ENCODE results near the gene TTC4. TPM values are rescaled to one million over a fixed set of nuclear protein-coding genes. Genes with fewer than 3 reads are reported as not detected.
A peak's percentile ranks its signal among the peaks of the same experiment; 100 is the strongest.

TTC4 gene
- total RNA-seq, 1 experiment from 2014 or later: 30.8 TPM

- Histone ChIP-seq H3K18ac (ENCODE audit: insufficient read length, low read depth, low read length) (no peak overlapping the region), H3K27me3 (ENCODE audit: insufficient read depth, low read length) (no peaks in the 10 kb centered on the region), H3T11ph (ENCODE audit: low read length) (no peak overlapping the region), H4K8ac (replicated peaks; ENCODE audit: insufficient read length, low read depth, low read length) (no peak overlapping the region), H3K79me2 (ENCODE audit: insufficient read depth, low read length) (no peaks in the 10 kb centered on the region), H3K9me3 (ENCODE audit: control insufficient read depth, low read depth, low read length) (no peaks in the 10 kb centered on the region), H4K91ac (ENCODE audit: insufficient read length, low read depth, low read length) (no peak overlapping the region), H3K4me1 (ENCODE audit: insufficient read depth, low read length) (no peaks in the 10 kb centered on the region), H3K9ac (ENCODE audit: extremely low read depth, insufficient read length, low read length) (no peak overlapping the region), H3K27ac (ENCODE audit: insufficient read length, low read depth, low read length) (no peak overlapping the region), H3K23ac (ENCODE audit: insufficient read length, low read depth, low read length) (no peak overlapping the region), H3K14ac (ENCODE audit: insufficient read depth, low read length) (no peak overlapping the region), H4K20me1 (ENCODE audit: control insufficient read depth, insufficient read depth, insufficient read length) (peaks cover 3% of the 10 kb centered on the region), H2BK12ac (ENCODE audit: insufficient read length, low read depth, low read length) (no peak overlapping the region), H4K5ac (ENCODE audit: insufficient read length, low read depth, low read length) (no peak overlapping the region), H3K79me1 (ENCODE audit: insufficient read depth, low read depth, low read length, poor library complexity, severe bottlenecking) (no peaks in the 10 kb centered on the region), H2BK120ac (ENCODE audit: low read depth, low read length, poor library complexity, severe bottlenecking) (no peak overlapping the region), H3K23me2 (ENCODE audit: insufficient read length, low read depth, low read length, poor library complexity, severe bottlenecking) (no peaks in the 10 kb centered on the region), H2BK15ac (ENCODE audit: low read depth, low read length) (no peak overlapping the region), H2AFZ (ENCODE audit: low read length) (no peak overlapping the region), H2BK5ac (ENCODE audit: insufficient read length, low read length) (no peak overlapping the region), H3K4ac (ENCODE audit: low read depth, low read length) (no peak overlapping the region), H2BK20ac (ENCODE audit: low read depth, low read length, poor library complexity, severe bottlenecking) (no peak overlapping the region), H3K4me2 (ENCODE audit: insufficient read depth, insufficient read length, low read length) (no peak overlapping the region), H3K56ac (ENCODE audit: insufficient read length, low read depth, low read length) (no peak overlapping the region), H2AK5ac (ENCODE audit: insufficient read length, low read length) (no peak overlapping the region)
- TF ChIP-seq CTCF (conservative IDR thresholded peaks at IDR 0.05): no peak
- Mint-ChIP-seq H3K36me3 (ENCODE audit: insufficient read depth in 1 of 3, low read depth in 3 of 3) (peaks cover 4 to 5% (median 4%) of the 10 kb centered on the region in 3 experiments; a peak in 3 of 7 replicates), H3K9me3 (no peaks in the 10 kb centered on the region), H3K4me1 (peaks cover 15 to 19% of the 10 kb centered on the region in 2 experiments), H3K27me3 (ENCODE audit: low read depth) (peaks cover 2% of the 10 kb centered on the region; the same call in 1 of the 2 replicates), H3K27ac (peak overlapping the region in 1 of 3 experiments; percentile 51; a peak in 1 of 7 replicates), H3K4me3 (no peak overlapping the region; a peak in 1 of 5 replicates)
- DNase-seq: no peak
- whole genome bisulfite sequencing (ENCODE audit: extremely low coverage, insufficient read length, low lambda C conversion rate): no CpG with 5 or more reads among the region's 4 CpGs
Measured at GRCh38 chr1:54751426-54751825, 35.8 kb downstream of the TTC4 start.
